ENCODE results near the gene AGBL1. TPM values are rescaled to one million over a fixed set of nuclear protein-coding genes. Genes with fewer than 3 reads are reported as not detected.

AGBL1 gene
- polyA plus RNA-seq, 1 donor (not counting 4 experiments of a cell fraction or from before 2014, with no cell fraction given), result not detected

- no peaks in the 10 kb centered on the region for H3K9me3 ChIP-seq (ENCODE audit: control insufficient read depth, low read depth, low read length)
- no peaks in the 10 kb centered on the region for H3K79me2 ChIP-seq (ENCODE audit: control insufficient read depth, insufficient read depth, low read length)
- no peak overlapping the region for H3K9ac ChIP-seq (ENCODE audit: control insufficient read depth, extremely low read depth, insufficient read depth, low read length)
- H3K4me1 ChIP-seq (ENCODE audit: control insufficient read depth, extremely low read depth, insufficient read depth, low read length), result no peaks in the 10 kb centered on the region
- no peak for DNase-seq (ENCODE audit: low read depth, low spot score)
- no peaks in the 10 kb centered on the region for H3K27me3 ChIP-seq (ENCODE audit: control insufficient read depth, extremely low read depth, insufficient read depth, low read length)
- H3K4me3 ChIP-seq (ENCODE audit: control insufficient read depth in 2 of 3, extremely low read depth in 1 of 3, insufficient read depth in 2 of 3, low read depth in 1 of 3, low read length in 3 of 3), result no peak overlapping the region
- H3K9me1 ChIP-seq (ENCODE audit: control insufficient read depth, extremely low read depth, insufficient read depth, low read length), result no peaks in the 10 kb centered on the region
- no peak overlapping the region for H2AFZ ChIP-seq (ENCODE audit: control insufficient read depth, low read length)
- FAIRE-seq, result no peak
- no peaks in the 10 kb centered on the region for H3K36me3 ChIP-seq (ENCODE audit: control insufficient read depth in 2 of 2, extremely low read depth in 1 of 2, insufficient read depth in 2 of 2, low read length in 2 of 2)
- no peak overlapping the region for H3K27ac ChIP-seq (ENCODE audit: control insufficient read depth, insufficient read depth, low read length)
- H3K4me2 ChIP-seq (ENCODE audit: control insufficient read depth, extremely low read depth, insufficient read depth, low read depth, low read length), result no peak overlapping the region
- dilution Hi-C loops (cut with MboI; ENCODE audit: extremely low pct_ligation_motif_present, low sequenced_read_pairs), result no loop called here
- no peak for TF ChIP-seq CTCF (optimal IDR thresholded peaks at IDR 0.05 in 1 of 3, IDR thresholded peaks at IDR 0.05 in 1 of 3, conservative IDR thresholded peaks at IDR 0.05 in 1 of 3; ENCODE audit: extremely low read depth in 1 of 3, insufficient read depth in 2 of 3, low read length in 3 of 3)
- no peak for TF ChIP-seq EZH2 (IDR thresholded peaks at IDR 0.05; ENCODE audit: low read length)
- no peaks in the 10 kb centered on the region for H4K20me1 ChIP-seq (ENCODE audit: control insufficient read depth, extremely low read depth, insufficient read depth, low read length)
Observed at GRCh38 chr15:86653344-86654197, 573.9 kb downstream of the AGBL1 start.

GRCh38 chr15:86654501-86654900 is 574.8 kb downstream of the AGBL1 start:
- Histone ChIP-seq H3K4me2 (ENCODE audit: control insufficient read depth, extremely low read depth, insufficient read depth, low read depth, low read length) (no peak overlapping the region), H3K4me3 (ENCODE audit: control insufficient read depth in 2 of 3, extremely low read depth in 1 of 3, insufficient read depth in 2 of 3, low read depth in 1 of 3, low read length in 3 of 3) (no peak overlapping the region), H3K4me1 (ENCODE audit: control insufficient read depth, extremely low read depth, insufficient read depth, low read length) (no peaks in the 10 kb centered on the region), H3K9me1 (ENCODE audit: control insufficient read depth, extremely low read depth, insufficient read depth, low read length) (no peaks in the 10 kb centered on the region), H4K20me1 (ENCODE audit: control insufficient read depth, extremely low read depth, insufficient read depth, low read length) (no peaks in the 10 kb centered on the region), H3K27me3 (ENCODE audit: control insufficient read depth, extremely low read depth, insufficient read depth, low read length) (no peaks in the 10 kb centered on the region), H3K79me2 (ENCODE audit: control insufficient read depth, insufficient read depth, low read length) (no peaks in the 10 kb centered on the region), H3K9ac (ENCODE audit: control insufficient read depth, extremely low read depth, insufficient read depth, low read length) (no peak overlapping the region), H3K27ac (ENCODE audit: control insufficient read depth, insufficient read depth, low read length) (no peak overlapping the region), H3K36me3 (ENCODE audit: control insufficient read depth in 2 of 2, extremely low read depth in 1 of 2, insufficient read depth in 2 of 2, low read length in 2 of 2) (no peaks in the 10 kb centered on the region), H2AFZ (ENCODE audit: control insufficient read depth, low read length) (no peak overlapping the region), H3K9me3 (ENCODE audit: control insufficient read depth, low read depth, low read length) (no peaks in the 10 kb centered on the region)
- dilution Hi-C loops (cut with MboI; ENCODE audit: extremely low pct_ligation_motif_present, low sequenced_read_pairs), result no loop called here
- no peak for TF ChIP-seq CTCF (optimal IDR thresholded peaks at IDR 0.05 in 1 of 3, IDR thresholded peaks at IDR 0.05 in 1 of 3, conservative IDR thresholded peaks at IDR 0.05 in 1 of 3; ENCODE audit: extremely low read depth in 1 of 3, insufficient read depth in 2 of 3, low read length in 3 of 3)
- TF ChIP-seq EZH2 (IDR thresholded peaks at IDR 0.05; ENCODE audit: low read length), result no peak
- no peak for DNase-seq (ENCODE audit: low read depth, low spot score)
- no peak for FAIRE-seq
